GM18507 (cell line): ENCODE measurements around the gene TMEM231.
"Not testable (repeated sequence)": the region's sequence is repeated elsewhere in the genome, so short reads cannot be mapped to it uniquely, and the experiment has no call there.

Experiments
- DNase-seq: peaks from one replicate; pipeline ENCODE4 v3.0.0; 2011; ENCODE audit warnings: low read depth; ENCODE audit not compliant: insufficient read length; ENCODE audit errors: extremely low spot score
- FAIRE-seq: peaks from 2 replicates; lab custom pipeline; 2011; peaks lifted over from hg19 to GRCh38; lab: Jason Lieb, UNC

TMEM231 gene

GRCh38 chr16:75570396-75571065, 14.5 kb upstream of the TMEM231 start:
- peak; percentile 50 for FAIRE-seq
- no peak for DNase-seq

- FAIRE-seq (no peak), DNase-seq (no peak)
These were observed 11.9 kb upstream of the TMEM231 start for GRCh38 chr16:75567911-75568310.

GRCh38 chr16:75566758-75567255, 10.8 kb upstream of the TMEM231 start:
- DNase-seq (no peak), FAIRE-seq (no peak)

- DNase-seq (peak; percentile 77), FAIRE-seq (peak; percentile 69)
These were observed 10.1 kb upstream of the TMEM231 start, which contains the start of gene GABARAPL2 for GRCh38 chr16:75566040-75566757. Gene GABARAPL2 (plus strand): TSS chr16:75566379. CDS start chr16:75566487, 108 bp downstream.

GRCh38 chr16:75565640-75566039, 9.6 kb upstream of the TMEM231 start:
- DNase-seq (no peak), FAIRE-seq (no peak)

GRCh38 chr16:75559564-75560372, 3.7 kb upstream of the TMEM231 start:
- no peak for DNase-seq
- FAIRE-seq = no peak

GRCh38 chr16:75558846-75559401, 2.9 kb upstream of the TMEM231 start:
- no peak for DNase-seq
- FAIRE-seq = no peak

GRCh38 chr16:75556431-75556950, 439 bp upstream of the TMEM231 start:
- FAIRE-seq (no peak), DNase-seq (no peak)

GRCh38 chr16:75555213-75555706, 792 bp downstream of the TMEM231 start:
- FAIRE-seq (peak; percentile 50), DNase-seq (no peak)

GRCh38 chr16:75552951-75553350, 3.1 kb downstream of the TMEM231 start:
- FAIRE-seq (no peak), DNase-seq (no peak)

GRCh38 chr16:75550211-75550662, 5.8 kb downstream of the TMEM231 start:
- no peak for DNase-seq
- peak; percentile 81 for FAIRE-seq

GRCh38 chr16:75548456-75548855, 7.6 kb downstream of the TMEM231 start:
- DNase-seq, FAIRE-seq: not testable (repeated sequence)

- FAIRE-seq (no peak), DNase-seq (no peak)
These were observed 9.8 kb downstream of the TMEM231 start for GRCh38 chr16:75546293-75546692.

GRCh38 chr16:75545879-75546278, 10.2 kb downstream of the TMEM231 start:
- not testable (repeated sequence) for FAIRE-seq

GRCh38 chr16:75542462-75542861, 13.6 kb downstream of the TMEM231 start:
- not testable (repeated sequence) for DNase-seq, FAIRE-seq

More at GRCh38 chr16:75545879-75546278, 10.2 kb downstream of the TMEM231 start:
- not testable (repeated sequence) for DNase-seq

- no peak for FAIRE-seq
These were observed 14.8 kb downstream of the TMEM231 start for GRCh38 chr16:75541236-75541635.

GRCh38 chr16:75538882-75539565, 17.0 kb downstream of the TMEM231 start:
- not testable (repeated sequence) for DNase-seq, FAIRE-seq

More at GRCh38 chr16:75541236-75541635, 14.8 kb downstream of the TMEM231 start:
- DNase-seq = no peak

- FAIRE-seq = no peak
These were observed 18.3 kb downstream of the TMEM231 start for GRCh38 chr16:75537776-75538175.

More at GRCh38 chr16:75537776-75538175, 18.3 kb downstream of the TMEM231 start:
- no peak for DNase-seq
